GM12864 (cell line): Measurements from ENCODE around the gene HOXC12.

Source experiments
- DNase-seq: peaks from one replicate; pipeline ENCODE4 v3.0.0-alpha.2; 2011; ENCODE audit warnings: low read depth
- H3K4me3 ChIP-seq: 2 replicates; pipeline ENCODE4 v1.5.1; 2011; ENCODE audit warnings: mild to moderate bottlenecking, low read depth, low read length, control low read depth
- CTCF ChIP-seq: IDR thresholded peaks from 2 replicates; pipeline ENCODE4 v1.5.1; 2011; ENCODE audit warnings: low read depth, mild to moderate bottlenecking, moderate library complexity, low read length, control low read depth, inconsistent platforms; ENCODE audit errors: missing control alignments

The HOXC12 gene

GRCh38 chr12:53942467-53942997 lies 12.2 kb upstream of the HOXC12 start:
- TF ChIP-seq CTCF = no peak
- H3K4me3 ChIP-seq = no peak overlapping the region
- DNase-seq = no peak

GRCh38 chr12:53944209-53944608 lies 10.5 kb upstream of the HOXC12 start:
- TF ChIP-seq CTCF = no peak
- H3K4me3 ChIP-seq = no peak overlapping the region
- DNase-seq = no peak

GRCh38 chr12:53944907-53945847 lies 9.5 kb upstream of the HOXC12 start:
- TF ChIP-seq CTCF = no peak
- H3K4me3 ChIP-seq = no peak overlapping the region

GRCh38 chr12:53947743-53948142 lies 7.0 kb upstream of the HOXC12 start:
- no peak for DNase-seq
- no peak for TF ChIP-seq CTCF
- no peak overlapping the region for H3K4me3 ChIP-seq

More at GRCh38 chr12:53944907-53945847, 9.5 kb upstream of the HOXC12 start:
- no peak for DNase-seq

GRCh38 chr12:53948650-53949593 lies 5.8 kb upstream of the HOXC12 start:
- no peak overlapping the region for H3K4me3 ChIP-seq
- no peak for TF ChIP-seq CTCF
- DNase-seq = no peak

- DNase-seq = no peak
- H3K4me3 ChIP-seq = no peak overlapping the region
- no peak for TF ChIP-seq CTCF
Observed at GRCh38 chr12:53949631-53950436, 4.9 kb upstream of the HOXC12 start.
